Osteocyte (in vitro differentiated cells): Measurements from ENCODE around the gene LNPK. TPM values are rescaled to one million over a fixed set of nuclear protein-coding genes. Genes with fewer than 3 reads are reported as not detected.

ENCODE experiments used
- DNase-seq: peaks from one replicate; pipeline ENCODE4 v3.0.0; 2021; ENCODE audit warnings: mixed read lengths; ENCODE audit not compliant: unreplicated experiment; ENCODE audit errors: extremely low spot score
- H3K27ac Mint-ChIP-seq: one replicate; pipeline ENCODE4 v1.8.0; 2021; ENCODE audit warnings: mild to moderate bottlenecking, mixed read lengths; ENCODE audit not compliant: unreplicated experiment
- H3K27me3 Mint-ChIP-seq: one replicate; pipeline ENCODE4 v1.8.0; 2021; ENCODE audit warnings: mixed read lengths; ENCODE audit not compliant: unreplicated experiment
- H3K36me3 Mint-ChIP-seq: one replicate; pipeline ENCODE4 v1.8.0; 2021; ENCODE audit warnings: mixed read lengths; ENCODE audit not compliant: unreplicated experiment
- H3K4me1 Mint-ChIP-seq: one replicate; pipeline ENCODE4 v1.8.0; 2021; ENCODE audit warnings: mixed read lengths; ENCODE audit not compliant: unreplicated experiment
- H3K4me3 Mint-ChIP-seq: one replicate; pipeline ENCODE4 v1.8.0; 2021; ENCODE audit warnings: mild to moderate bottlenecking, moderate library complexity, mixed read lengths; ENCODE audit not compliant: unreplicated experiment
- H3K9me3 Mint-ChIP-seq: one replicate; pipeline ENCODE4 v1.8.0; 2021; ENCODE audit warnings: mixed read lengths; ENCODE audit not compliant: unreplicated experiment
- CTCF ChIP-seq: fragments of 200-600 bp; sonication (generic); IDR thresholded peaks from 2 replicates; pipeline ENCODE4 v1.5.0; 2021; ENCODE audit warnings: antibody characterized with exemption, mild to moderate bottlenecking, moderate library complexity
- total RNA-seq: library from RNA; stranded (reverse); gene quantifications from 2 replicates; pipeline ENCODE4 v1.2.1, GENCODE V29; 2021

The LNPK gene
- total RNA-seq, 1 donor from 2014 or later = 33.5 TPM

- H3K27ac Mint-ChIP-seq = no peak overlapping the region
- no peaks in the 10 kb centered on the region for H3K36me3 Mint-ChIP-seq
- DNase-seq = no peak
- H3K27me3 Mint-ChIP-seq = peaks cover 32% of the 10 kb centered on the region
- H3K4me3 Mint-ChIP-seq = no peak overlapping the region
- H3K4me1 Mint-ChIP-seq = no peaks in the 10 kb centered on the region
- H3K9me3 Mint-ChIP-seq = no peaks in the 10 kb centered on the region
- TF ChIP-seq CTCF = no peak
Observed at GRCh38 chr2:176025932-176026331, 23.9 kb upstream of the LNPK start.

- DNase-seq = no peak
- Mint-ChIP-seq H3K27ac (no peak overlapping the region), H3K4me1 (no peaks in the 10 kb centered on the region), H3K27me3 (peaks cover 38% of the 10 kb centered on the region), H3K36me3 (no peaks in the 10 kb centered on the region), H3K4me3 (no peak overlapping the region), H3K9me3 (no peaks in the 10 kb centered on the region)
- TF ChIP-seq CTCF = no peak
Observed at GRCh38 chr2:176024083-176024482, 22.0 kb upstream of the LNPK start.

GRCh38 chr2:176022048-176022447 is 20.0 kb upstream of the LNPK start:
- Mint-ChIP-seq H3K27ac (no peak overlapping the region), H3K4me1 (no peaks in the 10 kb centered on the region), H3K36me3 (no peaks in the 10 kb centered on the region), H3K27me3 (peaks cover 24% of the 10 kb centered on the region), H3K4me3 (no peak overlapping the region), H3K9me3 (no peaks in the 10 kb centered on the region)
- DNase-seq = no peak
- no peak for TF ChIP-seq CTCF

GRCh38 chr2:176020400-176020799 is 18.3 kb upstream of the LNPK start:
- Mint-ChIP-seq H3K4me3 (no peak overlapping the region), H3K27me3 (peaks cover 20% of the 10 kb centered on the region)

GRCh38 chr2:176018708-176019107 is 16.6 kb upstream of the LNPK start:
- Mint-ChIP-seq H3K36me3 (no peaks in the 10 kb centered on the region), H3K27ac (no peak overlapping the region), H3K27me3 (peaks cover 18% of the 10 kb centered on the region), H3K4me1 (no peaks in the 10 kb centered on the region), H3K4me3 (no peak overlapping the region), H3K9me3 (no peaks in the 10 kb centered on the region)
- no peak for DNase-seq
- TF ChIP-seq CTCF = no peak

More at GRCh38 chr2:176020400-176020799, 18.3 kb upstream of the LNPK start:
- no peak for TF ChIP-seq CTCF
- Mint-ChIP-seq H3K4me1 (no peaks in the 10 kb centered on the region), H3K36me3 (no peaks in the 10 kb centered on the region), H3K9me3 (no peaks in the 10 kb centered on the region), H3K27ac (no peak overlapping the region)
- no peak for DNase-seq
